ENCODE data around the gene TP53I3.

Gene TP53I3

DNA sequence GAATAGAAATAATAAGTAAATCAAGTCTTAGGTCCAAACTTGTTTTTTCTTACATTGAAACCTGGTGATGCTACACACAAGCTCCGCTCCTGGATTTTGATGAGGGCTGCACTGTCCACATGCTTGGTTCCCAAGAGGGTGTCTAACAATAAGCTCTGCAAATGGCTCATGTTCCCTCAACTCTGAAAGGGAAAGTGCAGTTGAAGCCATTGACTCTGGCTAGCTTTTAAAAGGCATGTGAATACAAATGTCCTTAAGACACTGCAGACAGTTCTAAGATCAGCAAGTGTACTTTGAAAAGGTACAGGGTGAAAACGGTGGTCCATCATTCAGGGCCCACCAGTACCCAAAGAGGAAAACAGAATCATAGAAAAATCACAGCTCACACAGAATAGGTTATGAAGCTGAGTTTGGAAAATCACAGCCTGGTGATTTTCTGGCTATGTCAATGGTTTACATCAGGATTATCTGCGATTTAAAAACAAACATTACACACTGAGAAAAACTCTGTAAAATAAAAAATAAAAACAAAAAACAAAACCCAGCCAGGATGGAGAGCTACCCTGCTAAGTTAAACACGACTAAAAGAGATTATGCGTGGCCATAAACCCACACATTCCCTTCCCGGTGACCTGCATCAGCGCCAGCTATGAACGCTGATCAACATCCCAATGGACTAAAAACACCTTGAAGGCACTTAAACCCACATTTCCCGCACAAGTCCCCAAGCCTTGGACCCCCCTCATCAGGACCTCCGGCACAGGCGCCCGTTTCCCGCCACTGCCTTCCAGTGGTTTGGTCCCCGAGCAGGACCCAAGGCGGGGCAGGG is 37.9 kb upstream of the TP53I3 start:
- peaks cover 6% of the 10 kb centered on the region; the same call in 1 of the 2 replicates for H3K27me3 ChIP-seq
- H3K4me1 ChIP-seq = peaks cover 16% of the 10 kb centered on the region
- peak overlapping the region; percentile 61 for H3K4me3 ChIP-seq (ENCODE audit: low read depth, low read length)
- TF ChIP-seq CTCF (IDR thresholded peaks at IDR 0.05; ENCODE audit: low read depth, low read length) = no peak
- DNase-seq = no peak
- no peaks in the 10 kb centered on the region for H3K36me3 ChIP-seq
- no peaks in the 10 kb centered on the region; the same call in 1 of the 2 replicates for H3K9me3 ChIP-seq

DNA sequence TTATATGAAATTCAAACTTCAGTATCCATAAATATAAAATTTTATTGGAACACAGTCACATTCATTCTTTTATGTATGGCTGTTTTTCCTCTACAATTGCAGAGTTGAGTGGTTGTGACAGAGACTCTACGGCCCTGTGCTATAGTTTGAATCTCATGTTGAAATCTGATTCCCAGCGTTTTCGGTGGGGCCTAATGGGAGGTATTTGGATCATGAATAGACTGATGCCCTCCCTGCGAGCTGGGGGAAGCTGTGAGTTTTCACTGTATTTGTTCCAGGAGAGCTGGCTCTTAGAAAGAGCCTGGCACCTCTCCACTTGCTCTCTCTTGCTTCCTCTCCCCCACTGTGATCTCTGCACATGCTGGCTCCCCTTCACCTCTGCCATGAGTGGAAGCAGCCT is 36.8 kb upstream of the TP53I3 start:
- Histone ChIP-seq H3K9me3 (no peaks in the 10 kb centered on the region; the same call in 1 of the 2 replicates), H3K4me3 (ENCODE audit: low read depth, low read length) (no peak overlapping the region), H3K4me1 (peaks cover 18% of the 10 kb centered on the region), H3K36me3 (no peaks in the 10 kb centered on the region), H3K27me3 (peaks cover 6% of the 10 kb centered on the region; the same call in 1 of the 2 replicates)
- no peak for TF ChIP-seq CTCF (IDR thresholded peaks at IDR 0.05; ENCODE audit: low read depth, low read length)
- DNase-seq = no peak

DNA sequence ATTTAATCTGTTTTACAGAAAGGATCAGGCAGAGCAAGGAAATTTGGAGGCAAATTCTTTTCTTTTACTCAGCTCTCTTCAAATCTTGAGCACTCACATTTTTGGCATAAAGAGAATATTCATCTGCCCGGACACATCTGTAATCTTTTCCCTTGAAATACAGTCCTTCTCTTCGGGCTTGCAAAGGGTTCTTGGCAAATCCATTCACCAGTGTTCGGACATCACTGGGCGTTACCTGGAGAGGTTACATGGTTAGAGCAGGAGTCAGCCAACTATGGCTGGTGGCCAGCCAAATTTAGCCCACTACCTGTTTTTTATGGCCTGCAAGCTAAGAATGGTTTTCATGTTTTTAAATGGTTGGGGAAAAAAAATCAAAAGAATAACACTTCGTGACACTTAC is 36.4 kb upstream of the TP53I3 start:
- no peak overlapping the region for H3K4me3 ChIP-seq (ENCODE audit: low read depth, low read length)
- H3K36me3 ChIP-seq = no peaks in the 10 kb centered on the region
- DNase-seq = no peak
- H3K27me3 ChIP-seq = peaks cover 6% of the 10 kb centered on the region; the same call in 1 of the 2 replicates
- no peaks in the 10 kb centered on the region; the same call in 1 of the 2 replicates for H3K9me3 ChIP-seq
- H3K4me1 ChIP-seq = peaks cover 18% of the 10 kb centered on the region
- TF ChIP-seq CTCF (IDR thresholded peaks at IDR 0.05; ENCODE audit: low read depth, low read length) = no peak

GRCh38 chr2:24117902-24118301 is 33.3 kb upstream of the TP53I3 start:
- no peaks in the 10 kb centered on the region for H3K36me3 ChIP-seq
- DNase-seq = peak; percentile 90
- no peak for TF ChIP-seq CTCF (IDR thresholded peaks at IDR 0.05; ENCODE audit: low read depth, low read length)
- H3K4me1 ChIP-seq = peaks cover 16% of the 10 kb centered on the region
- peaks cover 1% of the 10 kb centered on the region; the same call in 1 of the 2 replicates for H3K27me3 ChIP-seq
- no peak overlapping the region for H3K4me3 ChIP-seq (ENCODE audit: low read depth, low read length)
- H3K9me3 ChIP-seq = no peaks in the 10 kb centered on the region; the same call in 1 of the 2 replicates

DNA sequence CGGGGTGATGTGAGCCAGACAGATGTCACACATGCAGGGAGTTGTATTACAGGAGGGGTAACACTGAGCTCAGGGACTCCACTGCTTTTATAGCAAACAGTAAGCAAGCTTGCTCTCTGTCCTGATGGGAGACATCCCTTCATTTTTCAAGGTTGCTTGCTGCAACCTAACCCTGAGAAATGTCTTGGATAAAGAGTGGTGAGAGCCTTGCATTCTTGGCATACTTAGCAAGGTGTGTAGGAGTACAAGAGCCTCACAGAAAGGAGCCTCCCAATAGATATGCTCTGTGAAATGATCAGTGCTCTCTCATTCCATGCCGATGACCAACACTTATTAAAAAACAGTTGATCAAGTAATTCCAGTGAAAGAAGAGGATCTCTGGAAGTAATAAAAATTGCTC is 30.4 kb upstream of the TP53I3 start:
- H3K9me3 ChIP-seq = no peaks in the 10 kb centered on the region
- H3K4me1 ChIP-seq = peaks cover 16% of the 10 kb centered on the region
- H3K4me3 ChIP-seq (ENCODE audit: low read depth, low read length) = no peak overlapping the region
- H3K27me3 ChIP-seq = no peaks in the 10 kb centered on the region
- no peak for DNase-seq
- TF ChIP-seq CTCF (IDR thresholded peaks at IDR 0.05; ENCODE audit: low read depth, low read length) = no peak
- H3K36me3 ChIP-seq = no peaks in the 10 kb centered on the region

DNA sequence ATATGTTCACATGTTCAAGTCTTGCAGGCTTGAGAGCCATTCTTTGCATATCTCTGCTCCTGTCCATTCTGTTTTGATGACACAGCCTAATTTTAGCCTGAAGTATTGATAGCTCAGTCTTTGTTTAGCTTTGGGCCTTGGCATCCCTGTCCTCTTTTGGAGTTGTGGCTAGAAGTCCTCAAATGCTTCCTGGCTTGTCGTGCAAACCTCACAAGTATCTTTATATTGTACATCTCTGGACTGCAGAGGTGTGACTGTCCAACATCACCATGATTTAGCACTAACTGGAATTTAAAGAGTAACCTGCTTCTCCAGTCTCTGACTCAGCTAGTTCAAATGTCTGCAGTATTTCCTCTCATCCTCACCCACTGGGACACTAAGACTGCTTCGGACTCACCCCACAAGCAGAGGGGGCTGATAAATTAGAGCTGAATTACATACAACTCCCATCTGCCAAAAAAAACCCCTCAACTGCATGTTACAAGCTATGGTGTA is 26.8 kb upstream of the TP53I3 start:
- no peaks in the 10 kb centered on the region for H3K36me3 ChIP-seq
- no peaks in the 10 kb centered on the region for H3K9me3 ChIP-seq
- H3K4me3 ChIP-seq (ENCODE audit: low read depth, low read length) = no peak overlapping the region
- TF ChIP-seq CTCF (IDR thresholded peaks at IDR 0.05; ENCODE audit: low read depth, low read length) = no peak
- H3K4me1 ChIP-seq = no peaks in the 10 kb centered on the region
- H3K27me3 ChIP-seq = no peaks in the 10 kb centered on the region
- no peak for DNase-seq

All from BE2C (cell line).